ENCODE measurements around the gene ABCA1. TPM values are rescaled to one million over a fixed set of nuclear protein-coding genes. Genes with fewer than 3 reads are reported as not detected.

ABCA1 gene
- total RNA-seq, 1 donor from 2014 or later = 10.8 TPM

DNA sequence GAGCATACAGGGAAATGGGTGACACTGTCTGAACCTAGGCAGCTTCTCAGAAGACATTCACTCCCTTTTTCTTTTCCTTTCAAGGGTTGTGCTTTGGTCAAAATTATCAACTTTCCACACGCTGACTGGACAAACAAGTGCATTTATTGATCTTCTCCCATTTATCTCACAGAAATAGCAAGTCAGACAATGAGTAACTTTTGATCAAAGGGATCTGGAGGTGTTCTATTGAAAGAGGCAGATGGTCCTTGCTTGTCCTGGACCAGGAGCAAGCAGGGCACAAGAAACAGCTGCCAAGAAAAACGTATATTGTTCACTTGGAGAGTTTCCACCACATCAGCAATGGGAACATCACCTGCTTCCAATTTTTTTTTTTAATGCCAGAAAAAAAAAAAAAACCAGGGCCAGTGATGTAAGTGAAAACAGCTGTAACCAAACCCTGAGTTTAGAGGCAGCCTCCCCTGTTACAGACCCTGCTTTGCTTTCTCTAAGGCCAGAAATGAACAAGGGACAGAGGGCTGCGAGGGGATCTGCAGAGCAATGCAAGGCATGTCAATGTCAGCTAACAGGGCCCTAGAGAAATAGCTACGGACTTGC, 84.2 kb downstream of the ABCA1 start:
- Histone ChIP-seq H3K4me1 (no peaks in the 10 kb centered on the region), H3K36me3 (peaks cover 48% of the 10 kb centered on the region), H3K27me3 (ENCODE audit: low read depth) (no peaks in the 10 kb centered on the region), H3K27ac (replicated peaks) (no peak overlapping the region), H3K9me3 (replicated peaks) (no peaks in the 10 kb centered on the region), H3K4me3 (no peak overlapping the region)
- no peak for DNase-seq
- intact Hi-C loops (cut with micrococcal nuclease) = no loop called here
- TF ChIP-seq, protein P1, sequence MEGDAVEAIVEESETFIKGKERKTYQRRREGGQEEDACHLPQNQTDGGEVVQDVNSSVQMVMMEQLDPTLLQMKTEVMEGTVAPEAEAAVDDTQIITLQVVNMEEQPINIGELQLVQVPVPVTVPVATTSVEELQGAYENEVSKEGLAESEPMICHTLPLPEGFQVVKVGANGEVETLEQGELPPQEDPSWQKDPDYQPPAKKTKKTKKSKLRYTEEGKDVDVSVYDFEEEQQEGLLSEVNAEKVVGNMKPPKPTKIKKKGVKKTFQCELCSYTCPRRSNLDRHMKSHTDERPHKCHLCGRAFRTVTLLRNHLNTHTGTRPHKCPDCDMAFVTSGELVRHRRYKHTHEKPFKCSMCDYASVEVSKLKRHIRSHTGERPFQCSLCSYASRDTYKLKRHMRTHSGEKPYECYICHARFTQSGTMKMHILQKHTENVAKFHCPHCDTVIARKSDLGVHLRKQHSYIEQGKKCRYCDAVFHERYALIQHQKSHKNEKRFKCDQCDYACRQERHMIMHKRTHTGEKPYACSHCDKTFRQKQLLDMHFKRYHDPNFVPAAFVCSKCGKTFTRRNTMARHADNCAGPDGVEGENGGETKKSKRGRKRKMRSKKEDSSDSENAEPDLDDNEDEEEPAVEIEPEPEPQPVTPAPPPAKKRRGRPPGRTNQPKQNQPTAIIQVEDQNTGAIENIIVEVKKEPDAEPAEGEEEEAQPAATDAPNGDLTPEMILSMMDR (IDR thresholded peaks at IDR 0.05; ENCODE audit: borderline replicate concordance) = no peak

DNA sequence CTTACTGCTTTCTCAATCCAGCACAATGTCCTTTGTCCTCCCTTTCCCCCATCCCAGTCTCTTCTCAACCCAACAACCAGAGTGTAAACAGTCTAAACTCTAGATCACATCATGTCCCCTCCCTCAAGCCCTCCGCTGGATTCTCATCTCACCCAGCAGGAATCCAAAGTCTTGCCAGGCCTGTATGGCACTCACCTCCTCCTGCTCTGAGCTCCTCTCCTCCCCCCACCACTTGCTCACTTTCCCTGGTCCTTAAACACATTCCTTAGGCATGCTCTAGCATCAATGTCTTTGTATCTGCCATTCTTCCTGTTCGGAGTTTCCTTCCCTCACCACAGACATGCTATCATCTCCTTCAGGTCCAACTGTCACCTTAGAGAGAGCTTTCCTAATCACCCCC, 85.3 kb downstream of the ABCA1 start:
- H3K36me3 ChIP-seq = peaks cover 54% of the 10 kb centered on the region
- H3K9me3 ChIP-seq (replicated peaks) = no peaks in the 10 kb centered on the region
- TF ChIP-seq, protein P1 (IDR thresholded peaks at IDR 0.05; ENCODE audit: borderline replicate concordance) = no peak
- H3K4me3 ChIP-seq = no peak overlapping the region
- no peak for DNase-seq
- H3K4me1 ChIP-seq = no peaks in the 10 kb centered on the region
- intact Hi-C loops (cut with micrococcal nuclease) = no loop called here
- H3K27me3 ChIP-seq (ENCODE audit: low read depth) = no peaks in the 10 kb centered on the region
- H3K27ac ChIP-seq (replicated peaks) = no peak overlapping the region

DNA sequence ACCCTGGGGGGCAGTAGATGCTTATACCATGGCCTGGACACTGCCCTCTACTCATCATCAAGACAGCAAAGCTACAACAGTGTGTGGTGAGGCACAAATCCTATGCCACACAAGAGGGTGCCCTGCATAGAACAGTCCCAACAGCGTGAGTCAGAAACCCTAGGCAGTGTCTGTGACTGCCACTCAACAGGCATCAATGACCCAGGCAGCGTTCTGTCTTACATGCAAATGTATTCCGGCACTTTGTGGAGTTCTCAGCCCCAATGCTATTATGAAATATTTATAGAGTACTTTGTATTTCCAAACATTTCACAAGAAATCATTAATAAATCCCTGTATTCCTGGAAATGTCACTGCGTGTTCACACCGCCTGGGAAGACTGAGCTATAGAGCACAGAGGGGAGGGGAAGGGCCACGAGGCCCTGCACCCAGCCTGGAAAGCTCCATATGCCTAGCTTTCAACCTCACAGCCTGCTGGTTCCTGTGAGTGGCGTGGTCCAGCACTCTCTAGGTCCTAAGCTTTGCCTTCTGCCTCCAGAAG, 86.3 kb downstream of the ABCA1 start:
- no peak for DNase-seq
- Histone ChIP-seq H3K4me3 (no peak overlapping the region), H3K9me3 (replicated peaks) (no peaks in the 10 kb centered on the region), H3K4me1 (peaks cover 8% of the 10 kb centered on the region), H3K36me3 (peaks cover 64% of the 10 kb centered on the region), H3K27ac (replicated peaks) (no peak overlapping the region), H3K27me3 (ENCODE audit: low read depth) (no peaks in the 10 kb centered on the region)
- intact Hi-C loops (cut with micrococcal nuclease) = no loop called here
- TF ChIP-seq, protein P1 (IDR thresholded peaks at IDR 0.05; ENCODE audit: borderline replicate concordance) = no peak

DNA sequence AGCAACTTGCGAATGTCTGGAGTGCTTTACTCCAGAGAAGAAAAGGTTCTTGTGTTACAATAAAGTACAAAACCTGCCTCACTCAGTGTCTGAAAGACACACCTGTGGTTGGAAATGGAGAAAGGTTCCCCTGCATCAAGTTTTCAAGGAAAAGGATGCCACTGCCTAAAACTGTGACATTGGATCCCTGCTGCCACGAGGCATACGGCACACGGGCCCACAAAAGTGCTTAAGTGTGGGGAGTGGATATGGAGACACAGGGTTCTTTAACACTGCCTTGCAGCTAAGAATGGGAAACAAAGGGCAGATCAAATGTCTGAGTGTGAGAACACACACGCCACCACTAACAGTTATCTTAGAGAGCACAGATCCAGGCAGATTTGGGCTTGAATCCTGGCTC, 89.0 kb downstream of the ABCA1 start:
- H3K4me1 ChIP-seq = peaks cover 22% of the 10 kb centered on the region
- H3K4me3 ChIP-seq = no peak overlapping the region
- no peaks in the 10 kb centered on the region for H3K9me3 ChIP-seq (replicated peaks)
- TF ChIP-seq, protein P1 (IDR thresholded peaks at IDR 0.05; ENCODE audit: borderline replicate concordance) = no peak
- H3K27ac ChIP-seq (replicated peaks) = no peak overlapping the region
- DNase-seq = no peak
- peaks cover 69% of the 10 kb centered on the region for H3K36me3 ChIP-seq
- no peaks in the 10 kb centered on the region for H3K27me3 ChIP-seq (ENCODE audit: low read depth)
- intact Hi-C loops (cut with micrococcal nuclease) = no loop called here

DNA sequence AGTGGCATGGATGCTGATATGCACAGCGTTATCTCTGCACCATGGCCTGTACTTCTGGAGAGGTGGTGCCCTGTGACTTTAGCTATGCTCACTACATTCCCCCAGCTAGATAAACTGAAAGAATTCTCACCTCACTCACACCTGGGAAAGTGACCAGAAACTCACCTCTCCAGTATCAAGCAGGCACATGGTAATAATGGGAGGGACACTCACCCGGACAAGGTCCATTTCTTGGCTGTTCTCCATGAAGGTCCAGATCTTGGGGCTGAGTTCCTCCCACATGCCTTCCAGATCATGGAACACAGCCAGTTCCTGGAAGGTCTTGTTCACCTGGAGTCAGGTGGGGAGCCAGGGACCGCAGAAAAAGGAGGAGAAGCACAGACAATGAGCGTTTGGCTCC, 91.2 kb downstream of the ABCA1 start:
- no peak for DNase-seq
- H3K4me3 ChIP-seq = no peak overlapping the region
- intact Hi-C loops (cut with micrococcal nuclease) = no loop called here
- TF ChIP-seq, protein P1 (IDR thresholded peaks at IDR 0.05; ENCODE audit: borderline replicate concordance) = no peak
- H3K27me3 ChIP-seq (ENCODE audit: low read depth) = no peaks in the 10 kb centered on the region
- no peaks in the 10 kb centered on the region for H3K9me3 ChIP-seq (replicated peaks)
- peaks cover 22% of the 10 kb centered on the region for H3K4me1 ChIP-seq
- H3K36me3 ChIP-seq = peaks cover 76% of the 10 kb centered on the region
- peak overlapping the region; percentile 66 for H3K27ac ChIP-seq (replicated peaks)
